RWPE1 (cell line): ENCODE results near the gene SH3GL3.

ENCODE experiments used
- CTCF ChIA-PET: fragments of 350-600 bp; sonication (Branson Sonifier 250); formaldehyde crosslinking; extraction: SDS; loops from one replicate; lab custom pipeline; 2021; lab: Yijun Ruan, JAX
- POLR2A ChIA-PET: fragments of 400-600 bp; formaldehyde crosslinking; extraction: SDS; loops from one replicate; lab custom pipeline; 2020; ENCODE audit warnings: antibody characterized with exemption; ENCODE audit not compliant: low non-redundant PET; lab: Yijun Ruan, JAX
- DNase-seq: peaks from one replicate; pipeline ENCODE4 v3.0.0; 2012; ENCODE audit warnings: low spot score
- H3K27ac ChIP-seq: fragments of 450-650 bp; 2 replicates; pipeline ENCODE4 v1.5.1; 2017
- CTCF ChIP-seq: fragments of 450-650 bp; conservative IDR thresholded peaks from 2 replicates; pipeline ENCODE4 v1.5.1; 2017; ENCODE audit warnings: low read depth, mild to moderate bottlenecking

SH3GL3 gene

GRCh38 chr15:83631534-83631933, 184.4 kb downstream of the SH3GL3 start:
- CTCF ChIA-PET: no interaction called here
- TF ChIP-seq CTCF: no peak
- no peak for DNase-seq
- no peak overlapping the region for H3K27ac ChIP-seq
- POLR2A ChIA-PET: no interaction called here

- CTCF ChIA-PET: no interaction called here
- TF ChIP-seq CTCF: no peak
- no peak overlapping the region for H3K27ac ChIP-seq
- POLR2A ChIA-PET: no interaction called here
- no peak for DNase-seq
Measured at GRCh38 chr15:83643201-83643600, 196.1 kb downstream of the SH3GL3 start.

- CTCF ChIA-PET: no interaction called here
- H3K27ac ChIP-seq: no peak overlapping the region
- POLR2A ChIA-PET: no interaction called here
- TF ChIP-seq CTCF: no peak
- DNase-seq: no peak
Measured at GRCh38 chr15:83644439-83644838, 197.3 kb downstream of the SH3GL3 start.

- ChIA-PET POLR2A (no interaction called here), CTCF (no interaction called here)
- H3K27ac ChIP-seq: no peak overlapping the region
- TF ChIP-seq CTCF: no peak
- DNase-seq: no peak
Measured at GRCh38 chr15:83650831-83651230, 203.7 kb downstream of the SH3GL3 start.

GRCh38 chr15:83651541-83651940, 204.4 kb downstream of the SH3GL3 start:
- H3K27ac ChIP-seq: no peak overlapping the region
- ChIA-PET POLR2A (no interaction called here), CTCF (no interaction called here)

GRCh38 chr15:83652626-83653204, 205.6 kb downstream of the SH3GL3 start:
- TF ChIP-seq CTCF: no peak
- CTCF ChIA-PET: interaction anchor here (0.6 to 0.7 kb wide), 2 partner anchors 53 to 1405 kb away, joined by 5 read pairs; no protein-coding TSS in a partner anchor
- DNase-seq: no peak
- H3K27ac ChIP-seq: peak overlapping the region; percentile 62
- POLR2A ChIA-PET: no interaction called here

More at GRCh38 chr15:83651541-83651940, 204.4 kb downstream of the SH3GL3 start:
- no peak for TF ChIP-seq CTCF
- no peak for DNase-seq
